Heart left ventricle (tissue), 13 donors: Measurements from ENCODE around the gene BTBD19.
"Not testable (repeated sequence)": the region's sequence is repeated elsewhere in the genome, so short reads cannot be mapped to it uniquely, and the experiment has no call there.

Source experiments
- POLR2A ChIP-seq, 2 donors: fragments of 450-650 bp; IDR thresholded peaks; one replicate each; pipeline ENCODE4 v1.6.1; 2017; ENCODE audit warnings: antibody characterized with exemption in 2 of 2, mild to moderate bottlenecking in 2 of 2, moderate library complexity in 2 of 2
- TF ChIP-seq, protein P1 (sequence below), 12 donors: fragments of 200-600 bp; sonication (generic) in 4 of 12; IDR thresholded peaks; one replicate each; pipeline versions ENCODE4 v1.5.0 to v1.8.0; 2018 to 2022; ENCODE audit warnings: antibody characterized with exemption in 12 of 12, mild to moderate bottlenecking in 5 of 12
- donor health status: ischemic (EF 13 %, LVEDD 7.1; RV severe dilation, severe dysfunction).
- donor health status: DM: no; HTN: yes; CAD: no.
- donor health status: DM: no; HTN: no; CAD: no.
- donor health status: ischemic (EF 25% LVEDD 6.9; RV normal size, moderate dysfunction).
- donor health status: ischemic (EF 25% LVEDD 5.7; RV mildly dilated, moderate dysfunction).
- donor health status: ischemic (EF 35%, LVEDD 5.7; RV mildly dilated, moderate dysfunction).
- donor health status: nonischemic (EF 11% LVEDD 7.7; RV severe dilation, severe dysfunction).
- donor health status: DM: yes; HTN: yes; CAD: no.
- donor health status: PGD.
- donor health status: ischemic (EF 29% LVEDD 5.4; RV normal size, mild dysfunction).
- donor health status: nonischemic (EF 23%, LVEDD 6.1; RV moderate dilation, normal function).

DNA sequence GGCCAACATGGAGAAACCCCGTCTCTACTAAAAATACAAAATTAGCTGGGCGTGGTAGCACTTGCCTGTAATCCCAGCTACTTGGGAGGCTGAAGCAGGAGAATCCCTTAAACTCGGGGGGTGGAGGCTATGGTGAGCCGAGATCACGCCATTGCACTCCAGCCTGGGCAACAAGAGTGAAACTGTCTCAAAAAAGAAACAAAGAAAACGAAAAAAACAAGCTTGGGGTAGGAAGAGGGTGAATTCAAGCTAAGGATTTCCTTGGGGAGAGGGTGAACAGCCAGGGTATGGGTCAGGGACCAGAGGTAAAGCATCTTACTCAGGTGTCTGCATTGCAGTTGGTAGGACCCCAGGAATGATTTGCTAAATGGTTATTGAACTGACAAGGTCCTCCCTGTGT, 41.9 kb upstream of the BTBD19 start:
- TF ChIP-seq POLR2A (IDR thresholded peaks at IDR 0.05), result not testable (repeated sequence)
- TF ChIP-seq, protein P1, sequence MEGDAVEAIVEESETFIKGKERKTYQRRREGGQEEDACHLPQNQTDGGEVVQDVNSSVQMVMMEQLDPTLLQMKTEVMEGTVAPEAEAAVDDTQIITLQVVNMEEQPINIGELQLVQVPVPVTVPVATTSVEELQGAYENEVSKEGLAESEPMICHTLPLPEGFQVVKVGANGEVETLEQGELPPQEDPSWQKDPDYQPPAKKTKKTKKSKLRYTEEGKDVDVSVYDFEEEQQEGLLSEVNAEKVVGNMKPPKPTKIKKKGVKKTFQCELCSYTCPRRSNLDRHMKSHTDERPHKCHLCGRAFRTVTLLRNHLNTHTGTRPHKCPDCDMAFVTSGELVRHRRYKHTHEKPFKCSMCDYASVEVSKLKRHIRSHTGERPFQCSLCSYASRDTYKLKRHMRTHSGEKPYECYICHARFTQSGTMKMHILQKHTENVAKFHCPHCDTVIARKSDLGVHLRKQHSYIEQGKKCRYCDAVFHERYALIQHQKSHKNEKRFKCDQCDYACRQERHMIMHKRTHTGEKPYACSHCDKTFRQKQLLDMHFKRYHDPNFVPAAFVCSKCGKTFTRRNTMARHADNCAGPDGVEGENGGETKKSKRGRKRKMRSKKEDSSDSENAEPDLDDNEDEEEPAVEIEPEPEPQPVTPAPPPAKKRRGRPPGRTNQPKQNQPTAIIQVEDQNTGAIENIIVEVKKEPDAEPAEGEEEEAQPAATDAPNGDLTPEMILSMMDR (IDR thresholded peaks at IDR 0.05), result not testable (repeated sequence)
